Natural killer cell treated with Interleukin-12 subunit alpha and Interleukin-12 subunit beta and Interleukin-15 and Interleukin-18, amount 100 ng/mL, for 72 hours (primary cell): Measurements from ENCODE around the gene GRIA1. TPM values are rescaled to one million over a fixed set of nuclear protein-coding genes. Genes with fewer than 3 reads are reported as not detected.

Experiments used
- ATAC-seq, 2 donors: fragments of 150-1000 bp; cut with Tn5 transposase in 1 of 2; sonication (Bioruptor Pico), chemical (Tn5 transposase) in 1 of 2; 2 replicates each; pipeline ENCODE4 v1.10.0; 2021
- DNase-seq: peaks from one replicate; pipeline ENCODE4 v3.0.0; 2022; ENCODE audit warnings: low spot score
- H3K27ac Mint-ChIP-seq, 2 donors: 1 replicate in 1 of 2; 2 replicates in 1 of 2; pipeline ENCODE4 v1.8.0; 2022; ENCODE audit warnings: mixed read lengths in 2 of 2, mild to moderate bottlenecking in 1 of 2, moderate library complexity in 1 of 2
- H3K27me3 Mint-ChIP-seq, 2 donors: 1 replicate in 1 of 2; 2 replicates in 1 of 2; pipeline ENCODE4 v1.8.0; 2022; ENCODE audit warnings: mixed read lengths in 2 of 2
- H3K36me3 Mint-ChIP-seq: one replicate; pipeline ENCODE4 v1.8.0; 2022; ENCODE audit warnings: mixed read lengths
- H3K4me1 Mint-ChIP-seq, 2 donors: 1 replicate in 1 of 2; 2 replicates in 1 of 2; pipeline ENCODE4 v1.8.0; 2022; ENCODE audit warnings: low read depth in 2 of 2, mixed read lengths in 2 of 2, mild to moderate bottlenecking in 1 of 2
- H3K4me3 Mint-ChIP-seq: one replicate; pipeline ENCODE4 v1.8.0; 2022; ENCODE audit warnings: mixed read lengths
- H3K9me3 Mint-ChIP-seq: 2 replicates; pipeline ENCODE4 v1.8.0; 2022; ENCODE audit warnings: mixed read lengths
- total RNA-seq, 2 donors: library from RNA; stranded (reverse); gene quantifications; one replicate each; pipeline ENCODE4 v1.2.3, GENCODE V29; 2022

The GRIA1 gene
- total RNA-seq, 2 donors from 2014 or later, result not detected

- DNase-seq (no peak), ATAC-seq (no peak)
- Mint-ChIP-seq H3K4me3 (no peak overlapping the region), H3K4me1 (no peaks in the 10 kb centered on the region), H3K36me3 (no peaks in the 10 kb centered on the region), H3K27ac (no peak overlapping the region), H3K9me3 (peaks cover 4% of the 10 kb centered on the region), H3K27me3 (peaks cover 0 to 14% of the 10 kb centered on the region in 2 donors)
Measured at GRCh38 chr5:153676821-153677220, 186.4 kb downstream of the GRIA1 start.

- H3K27me3 Mint-ChIP-seq, result peaks cover 0 to 7% of the 10 kb centered on the region in 2 donors
- H3K36me3 Mint-ChIP-seq, result no peaks in the 10 kb centered on the region
Measured at GRCh38 chr5:153678617-153679329, 188.3 kb downstream of the GRIA1 start.

GRCh38 chr5:153690236-153690635, 199.8 kb downstream of the GRIA1 start:
- peaks cover 3 to 18% of the 10 kb centered on the region in 2 donors for H3K27me3 Mint-ChIP-seq
- no peak overlapping the region for H3K4me3 Mint-ChIP-seq
- H3K36me3 Mint-ChIP-seq, result no peaks in the 10 kb centered on the region
- H3K27ac Mint-ChIP-seq, result no peak overlapping the region
- no peaks in the 10 kb centered on the region for H3K4me1 Mint-ChIP-seq
- ATAC-seq (no peak), DNase-seq (no peak)
- peaks cover 3% of the 10 kb centered on the region for H3K9me3 Mint-ChIP-seq

More at GRCh38 chr5:153678617-153679329, 188.3 kb downstream of the GRIA1 start:
- H3K4me1 Mint-ChIP-seq, result no peaks in the 10 kb centered on the region
- DNase-seq (no peak), ATAC-seq (no peak)
- H3K27ac Mint-ChIP-seq, result no peak overlapping the region
- H3K4me3 Mint-ChIP-seq, result no peak overlapping the region
- peaks cover 4% of the 10 kb centered on the region for H3K9me3 Mint-ChIP-seq

- no peak overlapping the region for H3K27ac Mint-ChIP-seq
Measured at GRCh38 chr5:153696256-153696655, 205.8 kb downstream of the GRIA1 start.

GRCh38 chr5:153699035-153699434, 208.6 kb downstream of the GRIA1 start:
- ATAC-seq (no peak), DNase-seq (no peak)
- H3K4me1 Mint-ChIP-seq, result no peaks in the 10 kb centered on the region
- H3K36me3 Mint-ChIP-seq, result no peaks in the 10 kb centered on the region
- H3K9me3 Mint-ChIP-seq, result peaks cover 10% of the 10 kb centered on the region
- H3K4me3 Mint-ChIP-seq, result no peak overlapping the region
- no peak overlapping the region for H3K27ac Mint-ChIP-seq
- H3K27me3 Mint-ChIP-seq, result peaks cover 0 to 8% of the 10 kb centered on the region in 2 donors

More at GRCh38 chr5:153696256-153696655, 205.8 kb downstream of the GRIA1 start:
- Mint-ChIP-seq H3K27me3 (peaks cover 0 to 8% of the 10 kb centered on the region in 2 donors), H3K9me3 (peaks cover 7% of the 10 kb centered on the region), H3K36me3 (no peaks in the 10 kb centered on the region), H3K4me1 (no peaks in the 10 kb centered on the region), H3K4me3 (no peak overlapping the region)
- ATAC-seq (no peak), DNase-seq (no peak)

- DNase-seq (no peak), ATAC-seq (no peak)
- H3K36me3 Mint-ChIP-seq, result no peaks in the 10 kb centered on the region
- no peaks in the 10 kb centered on the region for H3K4me1 Mint-ChIP-seq
- no peak overlapping the region for H3K27ac Mint-ChIP-seq
- H3K27me3 Mint-ChIP-seq, result no peaks in the 10 kb centered on the region
- peaks cover 7% of the 10 kb centered on the region for H3K9me3 Mint-ChIP-seq
- H3K4me3 Mint-ChIP-seq, result no peak overlapping the region
Measured at GRCh38 chr5:153700940-153701339, 210.5 kb downstream of the GRIA1 start.

- Mint-ChIP-seq H3K27me3 (no peaks in the 10 kb centered on the region), H3K4me3 (no peak overlapping the region), H3K36me3 (no peaks in the 10 kb centered on the region), H3K27ac (no peak overlapping the region), H3K9me3 (peaks cover 7% of the 10 kb centered on the region), H3K4me1 (no peaks in the 10 kb centered on the region)
- DNase-seq (no peak), ATAC-seq (no peak)
Measured at GRCh38 chr5:153702265-153702664, 211.8 kb downstream of the GRIA1 start.

- no peaks in the 10 kb centered on the region for H3K27me3 Mint-ChIP-seq
- H3K27ac Mint-ChIP-seq, result no peak overlapping the region
- DNase-seq (no peak), ATAC-seq (no peak)
- H3K4me1 Mint-ChIP-seq, result no peaks in the 10 kb centered on the region
- no peak overlapping the region for H3K4me3 Mint-ChIP-seq
- H3K9me3 Mint-ChIP-seq, result peaks cover 7% of the 10 kb centered on the region
- H3K36me3 Mint-ChIP-seq, result no peaks in the 10 kb centered on the region
Measured at GRCh38 chr5:153704110-153704509, 213.6 kb downstream of the GRIA1 start.

- peaks cover 0 to 12% of the 10 kb centered on the region in 2 donors for H3K27me3 Mint-ChIP-seq
- DNase-seq (no peak), ATAC-seq (no peak)
- peaks cover 3% of the 10 kb centered on the region for H3K9me3 Mint-ChIP-seq
- no peaks in the 10 kb centered on the region for H3K4me1 Mint-ChIP-seq
- H3K27ac Mint-ChIP-seq, result no peak overlapping the region
- H3K36me3 Mint-ChIP-seq, result no peaks in the 10 kb centered on the region
- H3K4me3 Mint-ChIP-seq, result no peak overlapping the region
Measured at GRCh38 chr5:153707626-153708025, 217.2 kb downstream of the GRIA1 start.

- Mint-ChIP-seq H3K9me3 (peaks cover 3% of the 10 kb centered on the region), H3K36me3 (no peaks in the 10 kb centered on the region)
Measured at GRCh38 chr5:153711755-153712154, 221.3 kb downstream of the GRIA1 start.

GRCh38 chr5:153712946-153713345, 222.5 kb downstream of the GRIA1 start:
- DNase-seq (no peak), ATAC-seq (no peak)
- H3K27ac Mint-ChIP-seq, result no peak overlapping the region

More at GRCh38 chr5:153711755-153712154, 221.3 kb downstream of the GRIA1 start:
- H3K4me3 Mint-ChIP-seq, result no peak overlapping the region
- peaks cover 0 to 24% of the 10 kb centered on the region in 2 donors for H3K27me3 Mint-ChIP-seq
- ATAC-seq, result no peak
- no peak for DNase-seq
- no peaks in the 10 kb centered on the region for H3K4me1 Mint-ChIP-seq
- H3K27ac Mint-ChIP-seq, result no peak overlapping the region

GRCh38 chr5:153713943-153714342, 223.5 kb downstream of the GRIA1 start:
- Mint-ChIP-seq H3K9me3 (peaks cover 3% of the 10 kb centered on the region), H3K4me3 (no peak overlapping the region), H3K27me3 (peaks cover 0 to 29% of the 10 kb centered on the region in 2 donors), H3K4me1 (no peaks in the 10 kb centered on the region), H3K36me3 (no peaks in the 10 kb centered on the region), H3K27ac (no peak overlapping the region)
- DNase-seq, result no peak
- ATAC-seq, result no peak

More at GRCh38 chr5:153712946-153713345, 222.5 kb downstream of the GRIA1 start:
- peaks cover 3% of the 10 kb centered on the region for H3K9me3 Mint-ChIP-seq
- H3K4me1 Mint-ChIP-seq, result no peaks in the 10 kb centered on the region
- no peaks in the 10 kb centered on the region for H3K36me3 Mint-ChIP-seq
- no peak overlapping the region for H3K4me3 Mint-ChIP-seq
- H3K27me3 Mint-ChIP-seq, result peaks cover 0 to 29% of the 10 kb centered on the region in 2 donors

- ATAC-seq, result no peak
- no peak overlapping the region for H3K27ac Mint-ChIP-seq
- no peak for DNase-seq
Measured at GRCh38 chr5:153714798-153715197, 224.3 kb downstream of the GRIA1 start.

GRCh38 chr5:153717287-153717686, 226.8 kb downstream of the GRIA1 start:
- ATAC-seq (no peak), DNase-seq (no peak)
- H3K9me3 Mint-ChIP-seq, result no peaks in the 10 kb centered on the region
- H3K36me3 Mint-ChIP-seq, result no peaks in the 10 kb centered on the region
- H3K27me3 Mint-ChIP-seq, result peaks cover 0 to 17% of the 10 kb centered on the region in 2 donors
- no peaks in the 10 kb centered on the region for H3K4me1 Mint-ChIP-seq
- H3K27ac Mint-ChIP-seq, result no peak overlapping the region
- H3K4me3 Mint-ChIP-seq, result no peak overlapping the region

More at GRCh38 chr5:153714798-153715197, 224.3 kb downstream of the GRIA1 start:
- H3K4me1 Mint-ChIP-seq, result no peaks in the 10 kb centered on the region
- H3K4me3 Mint-ChIP-seq, result no peak overlapping the region
- H3K27me3 Mint-ChIP-seq, result peaks cover 0 to 29% of the 10 kb centered on the region in 2 donors
- H3K36me3 Mint-ChIP-seq, result no peaks in the 10 kb centered on the region
- peaks cover 3% of the 10 kb centered on the region for H3K9me3 Mint-ChIP-seq
